HepG2 (cell line): ENCODE data around the gene VPS52. TPM values are rescaled to one million over a fixed set of nuclear protein-coding genes. Genes with fewer than 3 reads are reported as not detected.
A peak's percentile ranks its signal among the peaks of the same experiment; 100 is the strongest.

Experiments
- ELF1 ChIP-seq: sonication (generic); formaldehyde crosslinking; IDR thresholded peaks from 2 replicates; pipeline ENCODE4 v1.4.0; 2020; ENCODE audit warnings: missing genetic modification reagents
- LBX2 ChIP-seq: sonication (generic); formaldehyde crosslinking; IDR thresholded peaks from 2 replicates; pipeline ENCODE4 v1.5.0; 2020; ENCODE audit warnings: missing genetic modification reagents, mild to moderate bottlenecking, borderline replicate concordance
- NR1H2 ChIP-seq: sonication (generic); formaldehyde crosslinking; IDR thresholded peaks from 2 replicates; pipeline ENCODE4 v1.8.1; 2022; ENCODE audit warnings: low read depth, missing genetic modification reagents, borderline replicate concordance
- POLR2G ChIP-seq: fragments of 200-400 bp; formaldehyde crosslinking; IDR thresholded peaks from 2 replicates; pipeline ENCODE4 v1.6.1; 2018; ENCODE audit warnings: mild to moderate bottlenecking, low read depth, low read length, moderate library complexity
- PTBP1 ChIP-seq: fragments of 200-400 bp; formaldehyde crosslinking; IDR thresholded peaks from 2 replicates; pipeline ENCODE4 v1.6.1; 2018; ENCODE audit warnings: low read length, low read depth; ENCODE audit not compliant: poor library complexity, severe bottlenecking
- RERE ChIP-seq: IDR thresholded peaks from 2 replicates; pipeline ENCODE4 v1.6.1; 2016; ENCODE audit warnings: low read depth, missing genetic modification reagents, missing compliant biosample characterization
- SMARCC2 ChIP-seq: fragments of 450-650 bp; IDR thresholded peaks from 2 replicates; pipeline ENCODE4 v1.6.1; 2017; ENCODE audit warnings: antibody characterized with exemption, mild to moderate bottlenecking
- ZBTB37 ChIP-seq: sonication (generic); formaldehyde crosslinking; IDR thresholded peaks from 2 replicates; pipeline ENCODE4 v1.4.0; 2020; ENCODE audit warnings: mild to moderate bottlenecking, missing genetic modification reagents
- ZNF101 ChIP-seq: sonication (generic); formaldehyde crosslinking; IDR thresholded peaks from 2 replicates; pipeline ENCODE4 v1.4.0; 2020; ENCODE audit warnings: mild to moderate bottlenecking, low read depth, missing genetic modification reagents, borderline replicate concordance
- ZNF160 ChIP-seq: sonication (generic); formaldehyde crosslinking; IDR thresholded peaks from 2 replicates; pipeline ENCODE4 v1.8.0; 2022; ENCODE audit warnings: mild to moderate bottlenecking, inconsistent platforms, missing genetic modification reagents
- ZNF274 ChIP-seq: sonication (generic); formaldehyde crosslinking; IDR thresholded peaks from 2 replicates; pipeline ENCODE4 v1.5.1; 2020; ENCODE audit warnings: mild to moderate bottlenecking, missing genetic modification reagents
- ZNF496 ChIP-seq: sonication (generic); formaldehyde crosslinking; IDR thresholded peaks from 2 replicates; pipeline ENCODE4 v1.8.1; 2023; ENCODE audit warnings: mild to moderate bottlenecking, moderate library complexity, missing genetic modification reagents; ENCODE audit not compliant: insufficient replicate concordance
- ZNF674 ChIP-seq: sonication (generic); formaldehyde crosslinking; IDR thresholded peaks from 2 replicates; pipeline ENCODE4 v1.5.0; 2020; ENCODE audit warnings: low read depth, mild to moderate bottlenecking, missing genetic modification reagents
- ZNF766 ChIP-seq: sonication (generic); formaldehyde crosslinking; IDR thresholded peaks from 2 replicates; pipeline ENCODE4 v1.5.0; 2020; ENCODE audit warnings: missing genetic modification reagents, borderline replicate concordance
- ZNF839 ChIP-seq: sonication (generic); formaldehyde crosslinking; IDR thresholded peaks from 2 replicates; pipeline ENCODE4 v1.4.0; 2020; ENCODE audit warnings: missing genetic modification reagents, mild to moderate bottlenecking, borderline replicate concordance
- polyA plus RNA-seq, 8 experiments: library from polyadenylated mRNA; depleted of rRNA in 3 of 8; stranded (reverse) in 7 of 8; unstranded in 1 of 8; fragments of >200 nt; fragmentation: Illumina TruSeq in 4 of 8; extraction: Trizol in 4 of 8; gene quantifications; 2 replicates each; pipeline versions ENCODE4 v1.2.1 to v1.2.3, GENCODE V29; 2011 to 2016; ENCODE audit warnings: low read depth in 4 of 8, missing spikeins in 1 of 8, mixed read lengths in 1 of 8; ENCODE audit not compliant: insufficient read depth in 1 of 8
- total RNA-seq, 5 experiments: library from RNA; depleted of rRNA; stranded (reverse); fragments of >200 nt; fragmentation: Illumina TruSeq; extraction: Trizol; gene quantifications; 2 replicates each; pipeline ENCODE4 v1.2.3, GENCODE V29; 2016; ENCODE audit warnings: low read depth in 1 of 5
- TF ChIP-seq, protein P1 (sequence below): sonication (generic); formaldehyde crosslinking; IDR thresholded peaks from 2 replicates; pipeline ENCODE4 v1.4.0; 2020; ENCODE audit warnings: missing genetic modification reagents
- TF ChIP-seq, protein P2 (sequence below): fragments of 450-650 bp; IDR thresholded peaks from 2 replicates; pipeline ENCODE4 v1.6.1; 2017; ENCODE audit warnings: mild to moderate bottlenecking

The VPS52 gene
- total and polyA plus RNA-seq, 2 of the 13 experiments (the other 11 are each of a cell fraction or from before 2014, with no cell fraction given): 48.9 to 85.5 TPM

GRCh38 chr6:33317669-33318425, 46.2 kb upstream of the VPS52 start, which contains the start of gene ZBTB22 (continued):
- TF ChIP-seq ZNF160 (CRISPR knock-in tag) (0 out of 2 replicates have a peak, but pooled peaks have one; percentile 38), LBX2 (0 out of 2 replicates have a peak, but pooled peaks have one; percentile 29), SMARCC2 (no peak), PTBP1 (no peak), ZNF496 (no peak), POLR2G (peak; percentile 85), RERE (CRISPR knock-in tag) (no peak), ELF1 (no peak; the same call in none of the 2 replicates), ZNF101 (no peak), NR1H2 (CRISPR knock-in tag) (no peak), ZNF674 (CRISPR knock-in tag) (no peak), ZNF766 (CRISPR knock-in tag) (no peak), ZNF839 (CRISPR knock-in tag) (no peak), ZBTB37 (CRISPR knock-in tag) (no peak), ZNF274 (CRISPR knock-in tag) (no peak)
- TF ChIP-seq, protein P1, sequence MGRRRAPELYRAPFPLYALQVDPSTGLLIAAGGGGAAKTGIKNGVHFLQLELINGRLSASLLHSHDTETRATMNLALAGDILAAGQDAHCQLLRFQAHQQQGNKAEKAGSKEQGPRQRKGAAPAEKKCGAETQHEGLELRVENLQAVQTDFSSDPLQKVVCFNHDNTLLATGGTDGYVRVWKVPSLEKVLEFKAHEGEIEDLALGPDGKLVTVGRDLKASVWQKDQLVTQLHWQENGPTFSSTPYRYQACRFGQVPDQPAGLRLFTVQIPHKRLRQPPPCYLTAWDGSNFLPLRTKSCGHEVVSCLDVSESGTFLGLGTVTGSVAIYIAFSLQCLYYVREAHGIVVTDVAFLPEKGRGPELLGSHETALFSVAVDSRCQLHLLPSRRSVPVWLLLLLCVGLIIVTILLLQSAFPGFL (CRISPR knock-in tag): no peak
- TF ChIP-seq, protein P2, sequence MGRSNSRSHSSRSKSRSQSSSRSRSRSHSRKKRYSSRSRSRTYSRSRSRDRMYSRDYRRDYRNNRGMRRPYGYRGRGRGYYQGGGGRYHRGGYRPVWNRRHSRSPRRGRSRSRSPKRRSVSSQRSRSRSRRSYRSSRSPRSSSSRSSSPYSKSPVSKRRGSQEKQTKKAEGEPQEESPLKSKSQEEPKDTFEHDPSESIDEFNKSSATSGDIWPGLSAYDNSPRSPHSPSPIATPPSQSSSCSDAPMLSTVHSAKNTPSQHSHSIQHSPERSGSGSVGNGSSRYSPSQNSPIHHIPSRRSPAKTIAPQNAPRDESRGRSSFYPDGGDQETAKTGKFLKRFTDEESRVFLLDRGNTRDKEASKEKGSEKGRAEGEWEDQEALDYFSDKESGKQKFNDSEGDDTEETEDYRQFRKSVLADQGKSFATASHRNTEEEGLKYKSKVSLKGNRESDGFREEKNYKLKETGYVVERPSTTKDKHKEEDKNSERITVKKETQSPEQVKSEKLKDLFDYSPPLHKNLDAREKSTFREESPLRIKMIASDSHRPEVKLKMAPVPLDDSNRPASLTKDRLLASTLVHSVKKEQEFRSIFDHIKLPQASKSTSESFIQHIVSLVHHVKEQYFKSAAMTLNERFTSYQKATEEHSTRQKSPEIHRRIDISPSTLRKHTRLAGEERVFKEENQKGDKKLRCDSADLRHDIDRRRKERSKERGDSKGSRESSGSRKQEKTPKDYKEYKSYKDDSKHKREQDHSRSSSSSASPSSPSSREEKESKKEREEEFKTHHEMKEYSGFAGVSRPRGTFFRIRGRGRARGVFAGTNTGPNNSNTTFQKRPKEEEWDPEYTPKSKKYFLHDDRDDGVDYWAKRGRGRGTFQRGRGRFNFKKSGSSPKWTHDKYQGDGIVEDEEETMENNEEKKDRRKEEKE: no peak
